ENCODE measurements around the gene CPTP. TPM values are rescaled to one million over a fixed set of nuclear protein-coding genes. Genes with fewer than 3 reads are reported as not detected.

The CPTP gene
- total and polyA plus RNA-seq, 2 of the 13 experiments (the other 11 are each of a cell fraction or from before 2014, with no cell fraction given): 5.5 to 9.3 TPM

- no peak for TF ChIP-seq GPBP1L1 (CRISPR knock-in tag; IDR thresholded peaks at IDR 0.05)
- no peak for TF ChIP-seq AHR (CRISPR knock-in tag; IDR thresholded peaks at IDR 0.05)
- TF ChIP-seq ZMAT3 (CRISPR knock-in tag; conservative IDR thresholded peaks at IDR 0.05): no peak
- TF ChIP-seq MXI1 (IDR thresholded peaks at IDR 0.05; ENCODE audit: borderline replicate concordance, low read depth, low read length): no peak
- TF ChIP-seq ZNF788 (CRISPR knock-in tag; IDR thresholded peaks at IDR 0.05; ENCODE audit: borderline replicate concordance): no peak
- no peak for TF ChIP-seq ZNF354B (CRISPR knock-in tag; IDR thresholded peaks at IDR 0.05)
- no peak for TF ChIP-seq ZSCAN20 (CRISPR knock-in tag; IDR thresholded peaks at IDR 0.05; ENCODE audit: borderline replicate concordance)
- no peak for TF ChIP-seq FOXJ3 (CRISPR knock-in tag; IDR thresholded peaks at IDR 0.05; ENCODE audit: borderline replicate concordance)
- TF ChIP-seq ZNF333 (CRISPR knock-in tag; IDR thresholded peaks at IDR 0.05; ENCODE audit: borderline replicate concordance): no peak
- 0 out of 2 replicates have a peak, but pooled peaks have one; percentile 23 for TF ChIP-seq CHCHD3 (CRISPR knock-in tag; IDR thresholded peaks at IDR 0.05)
- no peak for TF ChIP-seq ZFP1 (CRISPR knock-in tag; IDR thresholded peaks at IDR 0.05)
- TF ChIP-seq KAT7 (CRISPR knock-in tag; IDR thresholded peaks at IDR 0.05; ENCODE audit: borderline replicate concordance): no peak
- 0 out of 2 replicates have a peak, but pooled peaks have one; percentile 47 for TF ChIP-seq ZNF253 (CRISPR knock-in tag; IDR thresholded peaks at IDR 0.05; ENCODE audit: borderline replicate concordance)
- no peak for TF ChIP-seq GATAD1 (CRISPR knock-in tag; IDR thresholded peaks at IDR 0.05)
- TF ChIP-seq, protein P1, sequence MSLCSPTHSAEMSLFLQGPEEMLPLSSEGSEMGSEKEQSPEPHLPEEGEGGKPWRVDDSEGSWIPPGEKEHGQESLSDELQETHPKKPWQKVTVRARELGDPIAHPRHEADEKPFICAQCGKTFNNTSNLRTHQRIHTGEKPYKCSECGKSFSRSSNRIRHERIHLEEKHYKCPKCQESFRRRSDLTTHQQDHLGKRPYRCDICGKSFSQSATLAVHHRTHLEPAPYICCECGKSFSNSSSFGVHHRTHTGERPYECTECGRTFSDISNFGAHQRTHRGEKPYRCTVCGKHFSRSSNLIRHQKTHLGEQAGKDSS (CRISPR knock-in tag; IDR thresholded peaks at IDR 0.05; ENCODE audit: borderline replicate concordance, low read depth): no peak
- TF ChIP-seq, protein P2, sequence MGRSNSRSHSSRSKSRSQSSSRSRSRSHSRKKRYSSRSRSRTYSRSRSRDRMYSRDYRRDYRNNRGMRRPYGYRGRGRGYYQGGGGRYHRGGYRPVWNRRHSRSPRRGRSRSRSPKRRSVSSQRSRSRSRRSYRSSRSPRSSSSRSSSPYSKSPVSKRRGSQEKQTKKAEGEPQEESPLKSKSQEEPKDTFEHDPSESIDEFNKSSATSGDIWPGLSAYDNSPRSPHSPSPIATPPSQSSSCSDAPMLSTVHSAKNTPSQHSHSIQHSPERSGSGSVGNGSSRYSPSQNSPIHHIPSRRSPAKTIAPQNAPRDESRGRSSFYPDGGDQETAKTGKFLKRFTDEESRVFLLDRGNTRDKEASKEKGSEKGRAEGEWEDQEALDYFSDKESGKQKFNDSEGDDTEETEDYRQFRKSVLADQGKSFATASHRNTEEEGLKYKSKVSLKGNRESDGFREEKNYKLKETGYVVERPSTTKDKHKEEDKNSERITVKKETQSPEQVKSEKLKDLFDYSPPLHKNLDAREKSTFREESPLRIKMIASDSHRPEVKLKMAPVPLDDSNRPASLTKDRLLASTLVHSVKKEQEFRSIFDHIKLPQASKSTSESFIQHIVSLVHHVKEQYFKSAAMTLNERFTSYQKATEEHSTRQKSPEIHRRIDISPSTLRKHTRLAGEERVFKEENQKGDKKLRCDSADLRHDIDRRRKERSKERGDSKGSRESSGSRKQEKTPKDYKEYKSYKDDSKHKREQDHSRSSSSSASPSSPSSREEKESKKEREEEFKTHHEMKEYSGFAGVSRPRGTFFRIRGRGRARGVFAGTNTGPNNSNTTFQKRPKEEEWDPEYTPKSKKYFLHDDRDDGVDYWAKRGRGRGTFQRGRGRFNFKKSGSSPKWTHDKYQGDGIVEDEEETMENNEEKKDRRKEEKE (IDR thresholded peaks at IDR 0.05): no peak
- TF ChIP-seq SCMH1 (CRISPR knock-in tag; IDR thresholded peaks at IDR 0.05; ENCODE audit: borderline replicate concordance): no peak
- TF ChIP-seq ZBTB38 (CRISPR knock-in tag; IDR thresholded peaks at IDR 0.05): no peak
- TF ChIP-seq PPARG (CRISPR knock-in tag; conservative IDR thresholded peaks at IDR 0.05): no peak
- no peak for TF ChIP-seq FOXP1 (IDR thresholded peaks at IDR 0.05)
- no peak for TF ChIP-seq FOXP1 (CRISPR knock-in tag; IDR thresholded peaks at IDR 0.05)
- no peak for TF ChIP-seq MBNL3 (CRISPR knock-in tag; conservative IDR thresholded peaks at IDR 0.05)
- no peak for TF ChIP-seq ETV6 (CRISPR knock-in tag; conservative IDR thresholded peaks at IDR 0.05)
- no peak for TF ChIP-seq ZGPAT (CRISPR knock-in tag; IDR thresholded peaks at IDR 0.05)
- TF ChIP-seq SOX13 (IDR thresholded peaks at IDR 0.05): no peak
- no peak for TF ChIP-seq SOX13 (CRISPR knock-in tag; conservative IDR thresholded peaks at IDR 0.05 in 1 of 2, IDR thresholded peaks at IDR 0.05 in 1 of 2)
- TF ChIP-seq BHLHE40 (IDR thresholded peaks at IDR 0.05; ENCODE audit: low read length): no peak
Observed at GRCh38 chr1:1280782-1281481, 43.7 kb upstream of the CPTP start (continued).
